K562 (cell line): ENCODE measurements around the gene NKD1. TPM values are rescaled to one million over a fixed set of nuclear protein-coding genes. Genes with fewer than 3 reads are reported as not detected.

Source experiments
- ATAC-seq: fragments of 200-7000 bp; cut with Tn5 transposase; 3 replicates; pipeline ENCODE4 v1.9.1; 2020; ENCODE audit warnings: moderate library complexity
- BruUV-seq: library from RNA; stranded (reverse); fragments of 400-500 nt; replicated peaks from 2 replicates; lab custom pipeline; 2021; lab: Mats Ljungman, UMichigan
- CTCF ChIA-PET: fragments of 300-600 bp; formaldehyde crosslinking; extraction: SDS; loops from one replicate; lab custom pipeline; 2021; ENCODE audit warnings: low intra/inter-chr PET ratio; lab: Yijun Ruan, JAX
- POLR2A ChIA-PET: fragments of 300-600, 350-650 bp; sonication (Branson Sonifier 250); formaldehyde crosslinking; extraction: SDS; loops from one replicate; lab custom pipeline; 2021; ENCODE audit warnings: antibody characterized with exemption, inconsistent platforms; lab: Yijun Ruan, JAX
- DNase-seq, 4 experiments: peaks; one replicate each; pipeline versions ENCODE4 v3.0.0 to v3.0.0-alpha.2; 2011 to 2018; ENCODE audit warnings: low spot score in 3 of 4, mixed read lengths in 3 of 4; ENCODE audit errors: extremely low read depth in 1 of 4
- FAIRE-seq: peaks from 2 replicates; lab custom pipeline; 2011; peaks lifted over from hg19 to GRCh38; lab: Jason Lieb, UNC
- H2AFZ ChIP-seq: 2 replicates; pipeline ENCODE4 v1.6.0; 2011; ENCODE audit warnings: low read depth, low read length, control low read depth, inconsistent platforms
- H3K27ac ChIP-seq: fragments of 200-600 bp; 3 replicates; pipeline ENCODE4 v1.8.0; 2011; ENCODE audit warnings: low read depth, mild to moderate bottlenecking, control low read depth, inconsistent platforms, low read length, moderate library complexity, mixed read lengths; ENCODE audit errors: extremely low read depth
- H3K27me3 ChIP-seq, 2 experiments: fragments of 300-600 bp in 1 of 2; 2 replicates in 1 of 2; 3 replicates in 1 of 2; pipeline versions ENCODE4 v1.6.0 to v1.8.0; 2011; ENCODE audit warnings: inconsistent platforms in 2 of 2, low read length in 2 of 2, mild to moderate bottlenecking in 1 of 2, mixed read lengths in 1 of 2, moderate library complexity in 1 of 2; ENCODE audit not compliant: control insufficient read depth in 2 of 2, insufficient read depth in 2 of 2
- H3K36me3 ChIP-seq: fragments of 300-600 bp; 3 replicates; pipeline ENCODE4 v1.8.0; 2011; ENCODE audit warnings: mild to moderate bottlenecking, low read length, inconsistent platforms; ENCODE audit not compliant: control insufficient read depth, insufficient read depth
- H3K4me1 ChIP-seq, 2 experiments: fragments of 200-600 bp in 1 of 2; replicated peaks in 1 of 2; 2 replicates in 1 of 2; 3 replicates in 1 of 2; pipeline versions ENCODE4 v1.5.1 to v1.8.0; 2011; ENCODE audit warnings: inconsistent platforms in 2 of 2, low read length in 2 of 2, mild to moderate bottlenecking in 1 of 2, mixed read lengths in 1 of 2, moderate library complexity in 1 of 2; ENCODE audit not compliant: control insufficient read depth in 2 of 2, insufficient read depth in 2 of 2
- H3K4me2 ChIP-seq: 2 replicates; pipeline ENCODE4 v1.6.1; 2011; ENCODE audit warnings: low read length, control low read depth, inconsistent platforms, mixed read lengths; ENCODE audit not compliant: insufficient read depth
- H3K4me3 ChIP-seq: fragments of 200-600 bp; sonication (generic), shearing (Covaris generic); 2 replicates; pipeline ENCODE4 v1.5.1; 2016; ENCODE audit warnings: control low read depth, inconsistent platforms
- H3K79me2 ChIP-seq: fragments of 200-600 bp; 3 replicates; pipeline ENCODE4 v1.8.0; 2011; ENCODE audit warnings: low read length, inconsistent platforms; ENCODE audit not compliant: control insufficient read depth, insufficient read depth
- H3K9ac ChIP-seq, 2 experiments: 2 replicates each; pipeline versions ENCODE4 v1.6.0 to v1.6.1; 2011; ENCODE audit warnings: low read depth in 2 of 2, low read length in 2 of 2, control low read depth in 1 of 2, inconsistent platforms in 1 of 2, mild to moderate bottlenecking in 1 of 2, mixed read lengths in 1 of 2; ENCODE audit not compliant: insufficient read depth in 1 of 2
- H3K9me1 ChIP-seq: one replicate; pipeline ENCODE4 v1.6.0; 2011; ENCODE audit warnings: inconsistent platforms, mild to moderate bottlenecking, low read length, moderate library complexity; ENCODE audit not compliant: control insufficient read depth, insufficient read depth
- H3K9me3 ChIP-seq: replicated peaks from 2 replicates; pipeline ENCODE4 v1.5.1; 2011; ENCODE audit warnings: low read depth, low read length, inconsistent platforms; ENCODE audit not compliant: control insufficient read depth, insufficient read depth
- H4K20me1 ChIP-seq: replicated peaks from 2 replicates; pipeline ENCODE4 v1.6.1; 2011; ENCODE audit warnings: low read length, inconsistent platforms, mixed read lengths; ENCODE audit not compliant: control insufficient read depth, insufficient read depth
- BCOR ChIP-seq: fragments of 450-650 bp; IDR thresholded peaks from 2 replicates; pipeline ENCODE4 v1.6.1; 2016
- BRF1 ChIP-seq: IDR thresholded peaks from 3 replicates; pipeline ENCODE4 v1.6.1; 2011; ENCODE audit warnings: borderline replicate concordance, mild to moderate bottlenecking; ENCODE audit not compliant: insufficient read length; ENCODE audit errors: extremely low read depth
- CGGBP1 ChIP-seq: fragments of 250-450 bp; sonication (Bioruptor Pico); IDR thresholded peaks from 2 replicates; pipeline ENCODE4 v1.9.0; 2021; ENCODE audit warnings: mild to moderate bottlenecking
- CREB1 ChIP-seq, 2 experiments: sonication (generic) in 1 of 2; formaldehyde crosslinking in 1 of 2; IDR thresholded peaks; 2 replicates each; pipeline versions ENCODE4 v1.6.1 to v1.8.0; 2012 to 2022; ENCODE audit warnings: inconsistent platforms in 1 of 2, mild to moderate bottlenecking in 1 of 2, missing genetic modification reagents in 1 of 2, moderate library complexity in 1 of 2
- EGR1 ChIP-seq: fragments of 450-650 bp; conservative IDR thresholded peaks from 2 replicates; pipeline ENCODE4 v1.6.1; 2017; ENCODE audit warnings: mild to moderate bottlenecking
- HNRNPL ChIP-seq: fragments of 200-400 bp; formaldehyde crosslinking; IDR thresholded peaks from 2 replicates; pipeline ENCODE4 v1.6.1; 2017; ENCODE audit warnings: low read depth, mild to moderate bottlenecking, low read length
- IRF2 ChIP-seq: sonication (generic); formaldehyde crosslinking; IDR thresholded peaks from 2 replicates; pipeline ENCODE4 v1.8.1; 2022; ENCODE audit warnings: mild to moderate bottlenecking, missing genetic modification reagents
- KLF6 ChIP-seq: fragments of 250-450 bp; sonication (Bioruptor Pico); IDR thresholded peaks from 2 replicates; pipeline ENCODE4 v1.4.0; 2020; ENCODE audit warnings: mild to moderate bottlenecking, moderate library complexity, borderline replicate concordance
- MAFK ChIP-seq: IDR thresholded peaks from 2 replicates; pipeline ENCODE4 v1.6.1; 2011; ENCODE audit warnings: low read length, improper control_type of control experiment
- MEF2D ChIP-seq: conservative IDR thresholded peaks from 2 replicates; pipeline ENCODE4 v1.6.1; 2016; ENCODE audit warnings: low read depth, missing genetic modification characterization, missing compliant biosample characterization
- RBM25 ChIP-seq: fragments of 200-400 bp; formaldehyde crosslinking; IDR thresholded peaks from 2 replicates; pipeline ENCODE4 v1.6.1; 2018; ENCODE audit warnings: low read length, low read depth, moderate library complexity; ENCODE audit not compliant: severe bottlenecking
- SETDB1 ChIP-seq: IDR thresholded peaks from one replicate; pipeline ENCODE4 v1.6.1; 2012; ENCODE audit warnings: low read length, control low read depth, inconsistent platforms
- TAL1 ChIP-seq: fragments of 450-650 bp; IDR thresholded peaks from 2 replicates; pipeline ENCODE4 v1.6.1; 2016; ENCODE audit warnings: mild to moderate bottlenecking
- TSHZ1 ChIP-seq: fragments of 250-450 bp; sonication (Bioruptor Pico); IDR thresholded peaks from 2 replicates; pipeline ENCODE4 v1.4.0; 2020; ENCODE audit warnings: mild to moderate bottlenecking, moderate library complexity
- ZFP1 ChIP-seq: fragments of 450-650 bp; formaldehyde crosslinking; IDR thresholded peaks from 2 replicates; pipeline ENCODE4 v1.4.0; 2020; ENCODE audit warnings: mild to moderate bottlenecking, mixed read lengths
- ZNF124 ChIP-seq: sonication (generic); formaldehyde crosslinking; IDR thresholded peaks from 2 replicates; pipeline ENCODE4 v1.8.1; 2022; ENCODE audit warnings: missing genetic modification reagents
- WGBS: fragments of 100-300 bp; shearing (Covaris generic); methylation state at CpG from one replicate; pipeline ENCODE4 v1.1.6; 2016; ENCODE audit warnings: low coverage, mixed read lengths; ENCODE audit not compliant: insufficient coverage; ENCODE audit errors: missing lambda C conversion rate; 5-methylcytosine and 5-hydroxymethylcytosine counted together
- in situ Hi-C: fragments of 300-500 bp; cut with MboI; formaldehyde crosslinking; loops from 4 replicates; pipeline ENCODE4 v1.15.0; 2018; ENCODE audit warnings: inconsistent platforms, mixed read lengths
- intact Hi-C: fragments of 100-400 bp; cut with micrococcal nuclease; formaldehyde crosslinking; loops from 2 replicates; pipeline ENCODE4 v1.14.2; 2022
- polyA plus RNA-seq, 8 experiments: library from polyadenylated mRNA; depleted of rRNA in 4 of 8; stranded (reverse) in 5 of 8; unstranded in 3 of 8; fragments of >200 nt; fragmentation: Nextera tagmentation in 2 of 8; fragmentation: Illumina TruSeq in 1 of 8; extraction: Ambion mirVana in 2 of 8; extraction: Trizol in 1 of 8; gene quantifications; 2 replicates each; pipeline versions ENCODE4 v1.2.1 to v1.2.3, GENCODE V29; 2011 to 2014; ENCODE audit warnings: inconsistent platforms in 1 of 8, missing spikeins in 1 of 8
- total RNA-seq, 7 experiments: library from RNA; depleted of rRNA in 6 of 7; stranded (reverse); fragments of >200 nt in 6 of 7; fragmentation: Illumina TruSeq in 2 of 7; extraction: Trizol in 2 of 7; gene quantifications; 2 replicates each; pipeline versions ENCODE4 v1.2.1 to v1.2.3, GENCODE V29; 2011 to 2021; ENCODE audit warnings: low replicate concordance in 1 of 7

The NKD1 gene
- total and polyA plus RNA-seq, 9 of the 15 experiments (the other 6 are each of a cell fraction or from before 2014, with no cell fraction given) = under 0.01 to 0.24 (median 0.04) TPM; not detected in 2

GRCh38 chr16:50557046-50557445, 8.8 kb downstream of the NKD1 start (continued):
- no peak for TF ChIP-seq BRF1
- no peak for TF ChIP-seq ZNF124 (CRISPR knock-in tag)
- no peak for TF ChIP-seq KLF6 (CRISPR knock-in tag)
- no peak for TF ChIP-seq MEF2D
- no peak for TF ChIP-seq CGGBP1 (CRISPR knock-in tag)
- no peak for TF ChIP-seq IRF2 (CRISPR knock-in tag)
- TF ChIP-seq TSHZ1 (CRISPR knock-in tag) = no peak

- Histone ChIP-seq H4K20me1 (no peaks in the 10 kb centered on the region), H3K79me2 (no peaks in the 10 kb centered on the region), H3K4me3 (no peak overlapping the region), H3K27me3 (peaks cover 0 to 19% of the 10 kb centered on the region in 2 experiments; a peak in 2 of 5 replicates), H3K9ac (no peak overlapping the region), H3K36me3 (no peaks in the 10 kb centered on the region), H2AFZ (no peak overlapping the region), H3K4me2 (no peak overlapping the region), H3K9me3 (no peaks in the 10 kb centered on the region)
- DNase-seq (no peak), ATAC-seq (no peak)
- CTCF ChIA-PET = no interaction called here
- intact Hi-C loops (no loop called here), in situ Hi-C loops (no loop called here)
- WGBS = 0% methylated on average over 1 of the region's 1 CpG
- TF ChIP-seq ZFP1 (CRISPR knock-in tag) = no peak
- no peak for TF ChIP-seq EGR1
- 0 out of 2 replicates have a peak, but pooled peaks have one; percentile 22 for TF ChIP-seq BCOR
- TF ChIP-seq HNRNPL = no peak
- peak; percentile 73 for TF ChIP-seq RBM25
- no peak for TF ChIP-seq SETDB1
- TF ChIP-seq CREB1 (IDR thresholded peaks at IDR 0.05) = no peak
- TF ChIP-seq CREB1 (CRISPR knock-in tag; IDR thresholded peaks at IDR 0.05) = no peak
- no peak for TF ChIP-seq TAL1
- no peak for TF ChIP-seq MAFK
- TF ChIP-seq, all 486 proteins: peak for 2
- FAIRE-seq = no peak
- Histone ChIP-seq H3K4me1 (no peaks in the 10 kb centered on the region), H3K9me1 (no peaks in the 10 kb centered on the region), H3K27ac (no peak overlapping the region)
- no TSS peak for BruUV-seq
- POLR2A ChIA-PET = no interaction called here
These were observed 10.7 kb downstream of the NKD1 start for GRCh38 chr16:50558913-50559312.
